Type B pancreatic cell (in vitro differentiated cells): ENCODE measurements around the gene DNAJC7. TPM values are rescaled to one million over a fixed set of nuclear protein-coding genes. Genes with fewer than 3 reads are reported as not detected.
A peak's percentile ranks its signal among the peaks of the same experiment; 100 is the strongest.

Experiments
- DNase-seq: peaks from one replicate; pipeline ENCODE4 v3.0.0; 2021; ENCODE audit warnings: mixed read lengths; ENCODE audit not compliant: unreplicated experiment; ENCODE audit errors: extremely low spot score
- H3K27ac Mint-ChIP-seq: 2 replicates; pipeline ENCODE4 v1.8.0; 2021; ENCODE audit warnings: mild to moderate bottlenecking, mixed read lengths
- H3K27me3 Mint-ChIP-seq: 2 replicates; pipeline ENCODE4 v1.8.0; 2021; ENCODE audit warnings: mixed read lengths
- H3K36me3 Mint-ChIP-seq: 2 replicates; pipeline ENCODE4 v1.8.0; 2021; ENCODE audit warnings: mixed read lengths
- H3K4me1 Mint-ChIP-seq: one replicate; pipeline ENCODE4 v1.8.0; 2021; ENCODE audit warnings: mixed read lengths; ENCODE audit not compliant: unreplicated experiment
- H3K4me3 Mint-ChIP-seq: 2 replicates; pipeline ENCODE4 v1.8.0; 2021; ENCODE audit warnings: mild to moderate bottlenecking, mixed read lengths
- H3K9me3 Mint-ChIP-seq: 2 replicates; pipeline ENCODE4 v1.8.0; 2021; ENCODE audit warnings: mixed read lengths
- total RNA-seq: library from RNA; stranded (reverse); gene quantifications from 2 replicates; pipeline ENCODE4 v1.2.1, GENCODE V29; 2021; ENCODE audit warnings: low replicate concordance
- TF ChIP-seq, protein P1 (sequence below): fragments of 200-600 bp; sonication (generic); conservative IDR thresholded peaks from 2 replicates; pipeline ENCODE4 v1.5.0; 2021; ENCODE audit warnings: antibody characterized with exemption, mild to moderate bottlenecking

The DNAJC7 gene
- total RNA-seq, 1 donor from 2014 or later: 88.7 TPM

DNA sequence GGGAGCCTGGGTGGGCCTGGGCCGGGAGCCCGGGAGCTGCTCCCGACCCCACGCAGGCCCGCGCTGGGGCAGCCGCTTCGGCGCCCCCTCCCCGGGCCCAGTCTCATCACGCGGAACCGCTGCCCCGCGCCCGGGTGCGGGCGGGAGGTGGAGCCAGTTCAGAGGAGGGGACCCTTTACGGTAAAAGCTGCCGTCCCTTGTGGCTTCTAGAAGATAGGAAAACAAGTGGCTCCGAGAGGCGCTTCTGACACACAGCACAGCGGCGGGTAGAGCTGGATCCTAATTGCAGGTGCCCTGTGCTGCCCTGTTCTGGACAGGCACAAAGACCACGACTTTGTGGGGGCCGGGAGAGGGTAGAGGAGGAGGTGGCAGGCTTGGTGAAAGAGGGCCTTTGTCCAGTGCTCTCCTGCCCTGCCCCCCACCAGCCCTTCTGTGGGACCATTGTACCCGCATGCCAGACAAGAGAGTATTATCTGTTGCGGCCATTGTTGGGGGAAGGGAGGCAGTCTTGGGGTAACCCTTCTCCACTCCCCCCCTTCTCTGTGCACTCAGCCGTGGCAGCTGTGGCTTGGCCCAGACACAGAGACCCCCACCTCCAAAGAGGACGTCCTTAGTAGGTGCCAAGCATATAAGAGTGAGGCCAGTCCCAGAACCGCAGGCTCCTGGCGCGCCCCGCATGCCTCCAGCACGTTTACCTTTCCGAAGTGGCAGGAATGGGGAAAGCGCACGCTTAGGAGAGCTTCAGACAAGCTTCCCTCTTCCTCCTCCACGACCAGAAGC lies 49.9 kb downstream of the DNAJC7 start:
- DNase-seq: no peak
- Mint-ChIP-seq H3K36me3 (peaks cover 15% of the 10 kb centered on the region), H3K4me1 (peaks cover 18% of the 10 kb centered on the region), H3K27ac (peak overlapping the region; percentile 61), H3K4me3 (peak overlapping the region; percentile 84), H3K27me3 (no peaks in the 10 kb centered on the region), H3K9me3 (no peaks in the 10 kb centered on the region)
- TF ChIP-seq, protein P1, sequence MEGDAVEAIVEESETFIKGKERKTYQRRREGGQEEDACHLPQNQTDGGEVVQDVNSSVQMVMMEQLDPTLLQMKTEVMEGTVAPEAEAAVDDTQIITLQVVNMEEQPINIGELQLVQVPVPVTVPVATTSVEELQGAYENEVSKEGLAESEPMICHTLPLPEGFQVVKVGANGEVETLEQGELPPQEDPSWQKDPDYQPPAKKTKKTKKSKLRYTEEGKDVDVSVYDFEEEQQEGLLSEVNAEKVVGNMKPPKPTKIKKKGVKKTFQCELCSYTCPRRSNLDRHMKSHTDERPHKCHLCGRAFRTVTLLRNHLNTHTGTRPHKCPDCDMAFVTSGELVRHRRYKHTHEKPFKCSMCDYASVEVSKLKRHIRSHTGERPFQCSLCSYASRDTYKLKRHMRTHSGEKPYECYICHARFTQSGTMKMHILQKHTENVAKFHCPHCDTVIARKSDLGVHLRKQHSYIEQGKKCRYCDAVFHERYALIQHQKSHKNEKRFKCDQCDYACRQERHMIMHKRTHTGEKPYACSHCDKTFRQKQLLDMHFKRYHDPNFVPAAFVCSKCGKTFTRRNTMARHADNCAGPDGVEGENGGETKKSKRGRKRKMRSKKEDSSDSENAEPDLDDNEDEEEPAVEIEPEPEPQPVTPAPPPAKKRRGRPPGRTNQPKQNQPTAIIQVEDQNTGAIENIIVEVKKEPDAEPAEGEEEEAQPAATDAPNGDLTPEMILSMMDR: no peak

DNA sequence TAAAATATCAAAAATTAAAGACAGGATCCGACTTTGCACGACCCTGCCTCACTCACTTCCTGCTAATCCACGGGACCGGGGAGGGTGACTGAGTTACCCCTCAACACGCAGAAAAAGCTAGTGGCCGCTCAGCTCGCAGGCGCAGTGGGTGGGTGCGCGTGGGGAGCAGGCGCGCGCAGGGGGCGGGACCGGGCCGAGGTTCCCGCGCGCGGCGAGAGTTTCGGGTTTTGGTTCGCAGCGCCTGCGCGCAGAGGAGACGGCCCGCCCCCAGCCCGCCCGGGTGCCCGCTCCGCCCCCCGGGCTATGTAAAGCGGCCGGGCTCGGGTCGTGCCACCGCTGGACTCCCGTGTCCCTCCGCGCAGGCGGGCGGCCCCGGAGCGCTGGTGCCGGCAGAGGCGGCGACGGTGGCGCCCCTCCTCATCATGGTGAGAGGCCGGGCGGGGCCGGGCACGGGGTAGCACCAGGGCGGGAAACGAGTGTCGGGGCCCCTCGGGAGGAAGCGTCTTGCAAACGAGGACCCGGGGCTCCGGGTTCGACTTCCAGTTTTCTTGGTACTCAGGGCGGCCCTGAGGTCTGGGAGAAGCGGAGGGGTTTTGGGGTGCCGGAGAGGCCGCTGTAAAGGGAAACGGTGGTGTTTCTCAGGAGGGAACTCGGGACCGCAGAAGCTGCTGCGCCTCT lies 50.6 kb downstream of the DNAJC7 start, which contains the start of gene CNP:
TSS of gene CNP (plus strand) at position 333 of the 678 bp plus-strand sequence. CDS start at position 423, 90 bp downstream.
- H3K27me3 Mint-ChIP-seq: no peaks in the 10 kb centered on the region
- DNase-seq: peak; percentile 91
- no peaks in the 10 kb centered on the region for H3K9me3 Mint-ChIP-seq
- H3K4me3 Mint-ChIP-seq: peak within 1 kb of the TSS; percentile 91
- peaks cover 14% of the 10 kb centered on the region for H3K36me3 Mint-ChIP-seq
- TF ChIP-seq, protein P1: no peak
- H3K4me1 Mint-ChIP-seq: peaks cover 18% of the 10 kb centered on the region
- H3K27ac Mint-ChIP-seq: peak within 1 kb of the TSS; percentile 96

DNA sequence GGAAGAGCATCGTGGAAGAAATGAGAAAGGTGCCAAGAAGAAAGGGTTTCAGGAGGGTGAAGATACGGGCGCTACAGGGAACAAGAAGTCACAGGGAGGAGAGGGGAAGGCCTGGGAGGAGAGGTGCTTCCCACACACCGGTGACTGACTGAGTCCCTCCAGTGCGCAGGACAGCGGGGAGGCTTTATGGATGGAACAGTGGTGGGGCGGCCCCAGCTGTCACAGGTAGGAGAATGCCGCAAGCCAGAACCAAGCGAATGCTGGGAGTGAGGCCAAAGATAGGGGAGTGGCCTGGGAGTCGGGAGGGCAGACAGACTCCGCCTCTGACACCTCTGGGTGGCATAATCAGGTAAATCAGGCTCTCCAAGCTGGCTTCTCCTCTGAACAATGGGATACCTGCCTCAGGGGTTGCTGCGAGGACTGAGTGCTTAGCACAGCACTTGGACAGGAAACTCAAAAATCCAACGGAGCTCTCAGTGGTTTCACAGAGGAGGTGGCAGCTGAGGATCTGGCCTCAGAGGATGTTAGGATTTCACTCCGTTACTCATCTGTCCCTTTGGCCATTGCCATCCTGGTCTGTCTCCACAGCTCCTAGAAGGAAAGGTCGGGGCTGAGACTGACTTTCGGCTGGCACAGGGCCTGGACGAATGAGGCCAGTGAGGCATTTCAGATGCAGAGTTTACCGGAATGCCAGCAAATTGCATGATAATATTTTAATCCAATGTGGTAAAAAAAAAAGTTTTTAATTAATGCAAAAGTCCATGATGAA lies 51.4 kb downstream of the DNAJC7 start:
- Mint-ChIP-seq H3K4me3 (peak overlapping the region; percentile 91), H3K9me3 (no peaks in the 10 kb centered on the region), H3K36me3 (peaks cover 11% of the 10 kb centered on the region), H3K27ac (peak overlapping the region; percentile 96), H3K27me3 (no peaks in the 10 kb centered on the region), H3K4me1 (peaks cover 14% of the 10 kb centered on the region)
- peak; percentile 77 for DNase-seq
- TF ChIP-seq, protein P1: no peak

DNA sequence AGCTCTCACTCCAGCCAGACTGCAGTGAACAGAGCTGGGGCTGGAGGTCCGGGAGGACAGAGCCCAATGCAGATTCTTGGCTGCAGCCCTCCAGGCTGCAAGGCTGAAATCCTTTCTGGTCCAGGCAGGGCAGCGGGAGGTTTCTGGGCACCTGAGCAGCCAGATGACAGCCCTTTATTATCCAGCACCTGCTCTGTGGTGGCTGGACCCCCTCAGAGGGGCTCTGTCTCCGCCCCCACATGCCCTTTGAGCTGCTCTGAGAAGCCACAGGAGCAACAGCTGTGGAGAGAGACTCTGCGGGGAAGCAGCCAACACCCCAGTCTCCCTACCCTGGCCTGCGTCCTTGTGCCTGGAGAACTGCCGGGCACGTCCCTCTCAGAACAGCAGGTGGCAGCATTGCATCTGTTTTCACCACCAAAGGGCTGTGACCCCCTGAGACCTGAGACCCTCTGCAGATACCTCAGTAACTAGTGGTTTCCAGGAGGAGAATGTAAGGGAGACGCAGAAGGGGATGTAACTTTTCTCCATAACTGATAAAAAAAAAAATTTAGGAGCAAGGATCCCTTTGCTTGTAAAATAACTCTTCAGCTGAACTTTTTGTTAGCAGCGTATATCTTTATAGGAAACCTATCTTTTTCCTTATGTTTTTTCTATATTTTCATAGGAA lies 54.3 kb downstream of the DNAJC7 start:
- Mint-ChIP-seq H3K4me1 (peaks cover 17% of the 10 kb centered on the region), H3K27me3 (no peaks in the 10 kb centered on the region), H3K4me3 (no peak overlapping the region), H3K27ac (peak overlapping the region; percentile 29), H3K9me3 (no peaks in the 10 kb centered on the region), H3K36me3 (peaks cover 2% of the 10 kb centered on the region)
- peak; percentile 76 for DNase-seq
- TF ChIP-seq, protein P1: peak; percentile 95

DNA sequence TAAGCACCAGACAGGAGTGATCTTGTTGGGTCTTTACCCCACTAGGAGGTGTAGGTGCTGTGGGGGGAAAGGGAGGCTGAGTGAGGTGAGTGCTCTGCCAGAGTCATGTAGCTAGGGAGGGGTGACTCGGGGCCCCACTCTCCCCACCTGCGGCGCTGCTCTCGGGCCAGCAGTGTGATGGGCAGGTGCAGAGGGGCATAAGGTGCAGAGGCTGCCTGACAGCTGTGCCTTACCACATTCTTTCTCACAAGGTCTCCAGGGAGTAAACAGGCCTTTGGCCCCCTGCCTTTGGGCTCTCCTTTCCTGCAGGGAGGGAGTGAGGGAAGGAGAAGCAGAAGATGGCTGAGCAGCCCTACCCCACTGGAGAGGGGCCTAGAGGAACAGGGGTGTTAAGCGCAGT lies 55.1 kb downstream of the DNAJC7 start:
- DNase-seq: no peak
- Mint-ChIP-seq H3K27ac (no peak overlapping the region), H3K9me3 (no peaks in the 10 kb centered on the region), H3K27me3 (no peaks in the 10 kb centered on the region), H3K36me3 (no peaks in the 10 kb centered on the region), H3K4me1 (peaks cover 23% of the 10 kb centered on the region), H3K4me3 (no peak overlapping the region)
- TF ChIP-seq, protein P1: no peak
